ENCODE data around the gene DYNLT5. TPM values are rescaled to one million over a fixed set of nuclear protein-coding genes. Genes with fewer than 3 reads are reported as not detected.

Gene DYNLT5
- total and polyA plus RNA-seq, 5 experiments from 2014 or later = not detected

DNA sequence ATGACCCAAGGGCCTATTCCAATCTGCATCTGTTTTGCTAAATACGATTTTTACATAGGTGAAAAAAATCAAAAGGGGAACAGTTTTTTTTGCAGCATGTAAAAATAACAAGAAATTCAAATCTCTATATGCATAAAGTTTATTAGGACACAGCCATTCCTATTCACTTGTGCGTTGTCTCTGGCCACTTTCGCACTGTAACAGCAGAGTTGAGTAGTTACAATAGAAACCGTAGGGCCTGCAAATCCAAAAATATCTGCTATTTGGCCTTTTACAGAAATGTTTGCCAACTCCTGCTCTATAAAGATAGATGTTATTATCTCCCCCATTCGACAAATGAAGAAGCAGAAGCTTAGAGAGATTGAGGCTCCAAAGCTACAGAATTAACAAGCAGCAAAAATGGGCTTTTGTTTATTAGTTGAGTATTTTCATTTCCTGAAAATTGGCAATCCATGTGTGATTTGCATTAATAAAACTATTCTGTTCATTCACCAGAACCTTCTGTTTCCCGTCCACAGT is 5.5 kb downstream of the DYNLT5 start:
- H3K4me3 Mint-ChIP-seq = no peak overlapping the region
- H3K27ac Mint-ChIP-seq = no peak overlapping the region
- POLR2A ChIA-PET = no interaction called here
- H3K4me1 Mint-ChIP-seq = peaks cover 3 to 8% (median 4%) of the 10 kb centered on the region in 4 donors
- ATAC-seq (no peak), DNase-seq (no peak)
- no peaks in the 10 kb centered on the region for H3K36me3 Mint-ChIP-seq
- H3K27me3 Mint-ChIP-seq = peaks cover 10 to 25% (median 19%) of the 10 kb centered on the region in 5 donors
- H3K9me3 Mint-ChIP-seq = no peaks in the 10 kb centered on the region

DNA sequence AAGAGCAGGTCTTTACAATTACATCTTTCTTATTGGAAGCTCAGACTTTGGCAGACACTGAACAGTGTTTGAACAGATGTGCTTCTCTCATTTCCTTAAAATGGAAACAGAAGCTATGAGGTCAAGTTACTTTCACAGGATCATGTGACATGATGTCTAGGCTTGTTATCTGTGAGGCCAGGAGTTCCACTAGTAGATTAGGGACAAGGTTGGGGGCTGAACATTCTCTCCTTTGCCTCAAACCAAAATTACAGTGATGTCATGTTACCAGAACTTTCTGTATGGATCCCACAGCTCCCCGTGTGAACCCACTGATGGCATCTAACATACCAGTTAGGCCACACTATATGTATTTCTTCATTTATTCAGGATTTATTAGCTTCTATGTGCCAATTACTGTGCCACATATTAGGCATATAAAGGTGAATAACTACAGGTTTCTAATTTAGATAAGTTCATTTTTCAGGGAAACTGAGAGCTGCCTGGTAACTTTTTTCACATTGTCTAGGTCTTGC is 6.0 kb downstream of the DYNLT5 start:
- Mint-ChIP-seq H3K27me3 (peaks cover 6 to 22% (median 14%) of the 10 kb centered on the region in 5 donors), H3K9me3 (no peaks in the 10 kb centered on the region), H3K27ac (no peak overlapping the region), H3K4me1 (peaks cover 0 to 5% (median 0%) of the 10 kb centered on the region in 4 donors), H3K4me3 (no peak overlapping the region), H3K36me3 (no peaks in the 10 kb centered on the region)
- no peak for DNase-seq
- POLR2A ChIA-PET = no interaction called here
- ATAC-seq = no peak

DNA sequence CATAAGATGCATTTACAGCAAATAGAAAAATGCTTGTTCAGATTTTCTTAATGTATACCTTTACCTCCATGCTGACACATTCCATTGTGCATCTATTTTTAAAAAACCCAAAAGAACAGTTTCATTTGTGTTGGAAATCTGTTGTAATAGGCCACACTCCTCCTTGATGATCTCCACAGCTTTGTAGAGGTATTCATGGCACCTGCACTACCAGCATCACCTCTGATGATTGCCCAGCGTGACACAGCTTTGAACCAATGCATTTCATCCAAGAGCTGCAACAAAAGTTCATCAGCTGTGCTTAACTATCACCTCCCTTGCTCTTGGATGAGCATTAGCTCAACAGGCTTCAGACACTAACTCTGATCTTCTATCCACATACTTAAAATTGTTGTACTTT is 8.2 kb downstream of the DYNLT5 start:
- Mint-ChIP-seq H3K27ac (no peak overlapping the region), H3K4me1 (peaks cover 0 to 5% (median 3%) of the 10 kb centered on the region in 4 donors), H3K9me3 (no peaks in the 10 kb centered on the region), H3K4me3 (no peak overlapping the region), H3K36me3 (no peaks in the 10 kb centered on the region), H3K27me3 (peaks cover 5 to 11% (median 6%) of the 10 kb centered on the region in 5 donors)
- DNase-seq = no peak
- POLR2A ChIA-PET = no interaction called here
- ATAC-seq = no peak

DNA sequence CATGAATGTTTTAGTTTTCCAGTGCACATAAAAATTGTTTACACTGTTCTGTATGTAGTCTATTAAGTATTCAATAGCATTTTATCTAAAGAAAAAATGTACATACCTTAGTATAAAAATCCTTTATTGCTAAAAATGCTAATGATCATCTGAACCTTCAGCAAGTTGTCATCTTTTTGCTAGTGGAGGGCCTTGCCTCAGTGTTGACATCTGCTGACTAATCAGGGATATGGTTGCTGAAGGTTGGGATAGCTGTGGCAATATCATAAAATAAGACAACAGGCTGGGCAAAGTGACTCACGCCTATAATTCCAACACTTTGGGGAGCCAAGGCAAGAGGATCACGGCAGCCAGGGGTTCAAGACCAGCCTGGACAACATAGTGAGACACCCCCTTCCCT is 9.0 kb downstream of the DYNLT5 start:
- ATAC-seq (no peak), DNase-seq (no peak)
- Mint-ChIP-seq H3K27me3 (peaks cover 5 to 11% (median 6%) of the 10 kb centered on the region in 5 donors), H3K36me3 (no peaks in the 10 kb centered on the region), H3K9me3 (no peaks in the 10 kb centered on the region), H3K27ac (no peak overlapping the region), H3K4me3 (no peak overlapping the region), H3K4me1 (peaks cover 0 to 5% (median 3%) of the 10 kb centered on the region in 4 donors)
- POLR2A ChIA-PET = no interaction called here

DNA sequence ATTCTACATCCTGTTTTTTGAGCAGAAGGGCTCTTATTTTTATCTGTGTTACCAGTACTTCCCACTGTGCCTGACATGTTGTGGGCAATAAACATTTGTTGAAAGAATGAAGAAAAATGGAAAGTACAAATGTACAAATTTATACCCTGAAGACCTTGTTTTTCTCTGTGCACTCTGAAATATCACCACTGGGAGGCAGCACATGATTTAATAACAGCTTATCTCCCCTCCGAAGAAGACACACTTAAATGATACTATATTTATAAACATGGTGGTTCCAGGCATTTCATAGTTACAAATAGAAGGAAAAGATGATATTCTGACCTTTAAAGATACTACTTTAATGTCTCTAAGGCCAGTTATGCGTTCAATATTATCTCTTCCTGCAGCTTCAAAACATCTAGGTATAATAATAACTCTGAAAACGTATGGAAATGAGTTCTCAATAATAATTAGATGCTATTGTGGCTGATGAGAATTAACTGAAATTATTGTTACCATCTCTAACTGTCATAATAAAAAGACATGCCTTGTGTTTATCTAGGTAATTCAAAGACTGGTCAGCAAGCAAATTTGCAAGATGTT is 12.8 kb downstream of the DYNLT5 start:
- no peaks in the 10 kb centered on the region for H3K36me3 Mint-ChIP-seq

DNA sequence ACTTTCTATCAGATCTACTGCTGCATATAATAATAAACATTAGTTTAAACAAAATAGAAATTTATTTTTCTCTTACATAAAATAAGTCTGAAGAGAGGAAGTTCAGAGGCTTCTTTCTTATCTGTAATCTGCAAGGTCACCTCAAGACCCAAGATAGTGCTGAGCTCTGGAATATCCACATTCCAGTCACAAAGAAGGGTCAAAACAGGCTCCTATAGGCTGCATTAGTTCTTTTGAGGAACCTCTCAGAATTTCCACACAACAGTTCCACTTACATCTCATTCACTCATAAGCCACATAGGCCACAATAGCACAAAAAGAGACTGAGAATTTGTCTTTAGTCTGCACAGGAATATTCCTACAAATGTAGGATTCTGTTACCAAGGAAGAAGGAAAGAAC is 15.4 kb downstream of the DYNLT5 start:
- Mint-ChIP-seq H3K27me3 (no peaks in the 10 kb centered on the region), H3K9me3 (no peaks in the 10 kb centered on the region), H3K36me3 (no peaks in the 10 kb centered on the region), H3K4me1 (peaks cover 2 to 29% (median 18%) of the 10 kb centered on the region in 4 donors), H3K4me3 (no peak overlapping the region), H3K27ac (no peak overlapping the region)
- DNase-seq (no peak), ATAC-seq (no peak)
- POLR2A ChIA-PET = no interaction called here

More for the DNA sequence above, 12.8 kb downstream of the DYNLT5 start:
- peaks cover 2 to 21% (median 11%) of the 10 kb centered on the region in 4 donors for H3K4me1 Mint-ChIP-seq
- DNase-seq (peak; percentile 7 to 70 (median 52)), ATAC-seq (peak; percentile 69 to 85)
- no peak overlapping the region for H3K27ac Mint-ChIP-seq
- no peaks in the 10 kb centered on the region for H3K27me3 Mint-ChIP-seq
- H3K4me3 Mint-ChIP-seq = no peak overlapping the region
- no peaks in the 10 kb centered on the region for H3K9me3 Mint-ChIP-seq
- POLR2A ChIA-PET = interaction anchor here (0.8 to 1.0 kb wide), 4 partner anchors 160 to 384 kb away, joined by 3 to 5 read pairs (median 3); partner anchors contain the start of genes DNAI4, MIER1 and SLC35D1

DNA sequence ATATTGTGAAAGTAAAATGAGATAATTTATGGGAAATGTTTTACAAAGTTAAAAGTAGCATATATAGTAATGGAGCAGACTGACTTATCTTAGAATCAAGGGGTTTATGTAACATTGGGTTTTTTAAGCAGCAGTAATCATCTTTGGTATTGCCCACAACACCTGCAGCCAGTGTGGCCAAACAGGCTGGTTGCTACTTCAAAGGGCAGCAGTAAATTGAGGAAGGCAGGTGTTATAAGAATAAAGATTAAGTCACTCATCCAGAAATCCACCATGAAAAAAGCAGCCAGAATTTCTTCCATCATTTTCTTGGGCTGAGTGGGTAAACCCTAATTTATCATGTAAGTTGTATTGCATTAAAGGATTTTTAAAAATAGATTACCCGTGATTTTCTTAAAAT is 16.7 kb downstream of the DYNLT5 start:
- H3K9me3 Mint-ChIP-seq = no peaks in the 10 kb centered on the region
- peaks cover 2 to 29% (median 18%) of the 10 kb centered on the region in 4 donors for H3K4me1 Mint-ChIP-seq
- peak overlapping the region in 6 of 10 donors; percentile 11 to 76 (median 46) for H3K27ac Mint-ChIP-seq
- POLR2A ChIA-PET = interaction anchor here (1.3 kb wide), 1 partner anchor 161 kb away, joined by 4 read pairs; no protein-coding TSS in a partner anchor
- ATAC-seq = no peak
- H3K36me3 Mint-ChIP-seq = no peaks in the 10 kb centered on the region
- peak overlapping the region in 6 of 10 donors; percentile 4 to 74 (median 63) for H3K4me3 Mint-ChIP-seq
- no peaks in the 10 kb centered on the region for H3K27me3 Mint-ChIP-seq
- DNase-seq = no peak

DNA sequence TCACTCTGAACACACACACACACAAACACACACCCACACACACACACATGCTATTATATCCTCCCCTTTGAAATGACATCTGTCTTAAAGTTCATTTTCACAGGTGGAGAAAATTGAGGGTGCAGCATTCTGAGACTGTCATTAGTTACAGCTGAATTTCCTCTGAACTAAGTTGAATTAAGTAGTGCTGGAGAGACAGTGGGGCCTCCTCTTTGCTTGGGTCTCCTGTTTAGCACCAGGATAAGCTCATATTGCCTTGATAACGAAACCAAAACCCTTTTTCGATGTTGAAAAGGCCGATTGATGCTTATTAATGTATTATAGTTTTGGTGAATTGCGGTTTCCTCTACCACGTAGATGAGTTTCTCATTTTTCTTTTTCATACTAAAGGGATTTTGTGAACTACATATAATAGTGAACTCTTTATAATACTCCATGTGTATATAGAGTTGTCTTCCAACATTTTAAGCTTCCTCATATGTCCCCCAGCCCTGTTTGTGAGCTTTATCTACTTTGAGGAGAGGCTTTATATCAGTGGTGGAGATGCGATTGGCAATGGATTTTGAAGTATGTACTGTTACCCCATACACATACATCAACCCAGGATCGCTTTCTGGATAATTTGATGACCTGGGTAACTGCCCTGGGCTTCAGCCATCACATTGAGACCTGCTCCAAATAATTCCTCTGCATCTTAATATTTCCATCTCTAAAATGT is 17.4 kb downstream of the DYNLT5 start:
- peak in 3 of 10 donors; percentile 9 to 27 (median 25) for DNase-seq
- peak; percentile 65 to 68 for ATAC-seq

DNA sequence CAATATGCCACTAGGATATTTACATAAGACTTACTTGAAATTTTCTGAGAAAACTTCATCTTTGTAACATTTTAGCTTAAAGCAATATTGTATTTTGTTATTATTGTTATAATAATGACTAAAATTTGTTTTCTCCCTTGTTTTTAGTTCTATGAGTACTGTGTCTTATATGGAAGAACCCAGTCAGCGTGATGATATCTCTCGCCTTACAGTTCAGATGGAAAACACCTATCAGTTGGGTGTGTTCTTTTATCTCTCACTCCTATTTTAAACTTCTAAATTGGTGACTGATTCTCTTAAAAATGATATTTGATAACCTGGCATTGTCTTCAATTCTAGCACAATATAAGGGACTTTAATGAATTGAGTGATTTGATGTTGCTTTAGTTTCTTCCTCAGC is 18.0 kb downstream of the DYNLT5 start:
- Mint-ChIP-seq H3K36me3 (no peaks in the 10 kb centered on the region), H3K9me3 (no peaks in the 10 kb centered on the region), H3K27me3 (no peaks in the 10 kb centered on the region), H3K4me1 (peaks cover 0 to 24% (median 18%) of the 10 kb centered on the region in 4 donors), H3K4me3 (peak overlapping the region in 6 of 10 donors; percentile 50 to 72 (median 64)), H3K27ac (peak overlapping the region in 2 of 10 donors; percentile 69 to 85)
- no peak for DNase-seq
- POLR2A ChIA-PET = interaction anchor here (0.6 to 1.3 kb wide), 2 partner anchors 139 to 160 kb away, joined by 3 to 4 read pairs; no protein-coding TSS in a partner anchor
- ATAC-seq = no peak

More for the DNA sequence above, 17.4 kb downstream of the DYNLT5 start:
- peak overlapping the region in 9 of 10 donors; percentile 38 to 81 (median 70) for H3K4me3 Mint-ChIP-seq
- no peaks in the 10 kb centered on the region for H3K36me3 Mint-ChIP-seq
- H3K9me3 Mint-ChIP-seq = no peaks in the 10 kb centered on the region
- peaks cover 2 to 29% (median 18%) of the 10 kb centered on the region in 4 donors for H3K4me1 Mint-ChIP-seq
- peak overlapping the region in 7 of 10 donors; percentile 24 to 76 (median 54) for H3K27ac Mint-ChIP-seq
- no peaks in the 10 kb centered on the region for H3K27me3 Mint-ChIP-seq
- POLR2A ChIA-PET = interaction anchor here (0.6 to 1.3 kb wide), 2 partner anchors 139 to 161 kb away, joined by 3 to 4 read pairs; no protein-coding TSS in a partner anchor

DNA sequence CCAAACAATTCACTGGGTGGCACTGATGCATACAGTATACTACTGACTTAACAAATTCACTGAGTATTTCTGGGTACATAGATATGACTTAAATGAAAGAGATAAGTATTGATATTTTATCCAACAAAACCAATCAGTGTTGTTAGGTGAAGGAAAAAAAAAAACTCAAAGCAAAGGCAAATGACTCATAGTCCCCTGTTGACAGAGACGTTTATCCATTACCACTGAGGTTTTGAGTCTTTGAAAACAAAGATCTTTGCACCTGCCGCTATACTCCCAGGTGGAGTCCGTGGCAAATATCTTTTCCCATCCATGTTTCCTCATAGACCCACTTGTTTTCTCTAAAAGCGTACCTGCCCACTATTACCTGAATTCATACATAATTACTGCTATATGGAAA is 18.4 kb downstream of the DYNLT5 start:
- POLR2A ChIA-PET = no interaction called here

DNA sequence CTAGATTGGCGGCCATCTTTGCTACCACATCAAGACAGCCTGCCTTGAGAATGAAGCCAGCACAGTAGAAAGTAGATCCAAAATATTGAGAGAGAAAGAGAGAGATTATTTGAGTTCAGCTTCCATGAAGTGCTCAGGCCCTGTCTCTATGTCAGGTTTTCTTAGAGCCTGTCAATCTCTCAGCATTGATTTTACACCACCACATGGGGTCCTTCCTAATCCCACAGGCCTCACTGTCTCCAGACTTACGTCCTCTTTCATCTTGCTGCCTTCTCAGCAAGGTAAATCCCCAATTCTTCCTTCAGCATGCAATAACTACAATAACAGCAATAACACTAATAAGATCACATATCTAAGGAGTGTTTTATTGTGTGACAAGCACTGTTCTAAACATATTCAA is 21.0 kb downstream of the DYNLT5 start:
- no peak overlapping the region for H3K27ac Mint-ChIP-seq
- POLR2A ChIA-PET = no interaction called here
- ATAC-seq (no peak), DNase-seq (no peak)
- no peak overlapping the region for H3K4me3 Mint-ChIP-seq
- H3K36me3 Mint-ChIP-seq = no peaks in the 10 kb centered on the region
- H3K4me1 Mint-ChIP-seq = peaks cover 0 to 24% (median 18%) of the 10 kb centered on the region in 4 donors
- H3K27me3 Mint-ChIP-seq = no peaks in the 10 kb centered on the region
- no peaks in the 10 kb centered on the region for H3K9me3 Mint-ChIP-seq

More for the DNA sequence above, 18.4 kb downstream of the DYNLT5 start:
- Mint-ChIP-seq H3K4me1 (peaks cover 0 to 24% (median 18%) of the 10 kb centered on the region in 4 donors), H3K4me3 (peak overlapping the region in 3 of 10 donors; percentile 54 to 72 (median 58)), H3K27ac (peak overlapping the region in 3 of 10 donors; percentile 28 to 85 (median 39)), H3K27me3 (no peaks in the 10 kb centered on the region), H3K9me3 (no peaks in the 10 kb centered on the region), H3K36me3 (no peaks in the 10 kb centered on the region)
- no peak for DNase-seq
- ATAC-seq = peak in 1 of 2 donors; percentile 54

DNA sequence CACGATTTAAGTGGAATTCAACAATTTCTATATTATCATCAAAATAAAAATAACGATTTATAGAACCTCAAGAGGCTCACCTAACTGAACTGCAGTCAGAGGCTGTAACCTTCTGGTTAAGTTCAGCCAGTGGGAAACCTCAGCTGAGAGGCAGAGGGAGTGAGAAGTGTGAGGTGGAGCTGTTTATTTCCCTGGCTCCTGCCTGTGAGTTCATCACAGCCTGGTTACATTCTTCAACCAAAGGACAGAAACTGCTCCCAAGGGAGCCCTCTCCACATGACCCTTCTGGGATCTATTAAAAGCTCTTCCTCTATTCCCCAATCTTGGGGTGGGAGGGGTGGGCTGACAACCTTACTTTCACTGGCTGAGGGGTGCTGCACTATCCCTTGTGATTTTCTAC is 22.2 kb downstream of the DYNLT5 start:
- no peak for ATAC-seq
- no peak overlapping the region for H3K27ac Mint-ChIP-seq
- DNase-seq = no peak
- H3K4me3 Mint-ChIP-seq = no peak overlapping the region
- no peaks in the 10 kb centered on the region for H3K9me3 Mint-ChIP-seq
- peaks cover 0 to 14% (median 8%) of the 10 kb centered on the region in 4 donors for H3K4me1 Mint-ChIP-seq
- POLR2A ChIA-PET = no interaction called here
- H3K27me3 Mint-ChIP-seq = peaks cover 0 to 1% (median 0%) of the 10 kb centered on the region in 5 donors
- H3K36me3 Mint-ChIP-seq = no peaks in the 10 kb centered on the region

Measured in naive thymus-derived CD8-positive, alpha-beta T cell (primary cell).